ENCODE results near the gene DUSP6.

GRCh38 chr12:89333564-89334252 is 18.6 kb downstream of the DUSP6 start:
- TF ChIP-seq POLR2A (IDR thresholded peaks at IDR 0.05; ENCODE audit: low read depth, low read length) (no peak), POLR2AphosphoS5 (IDR thresholded peaks at IDR 0.05; ENCODE audit: low read depth, low read length) (no peak)
